Esophagus squamous epithelium (tissue), 4 donors: Measurements from ENCODE around the gene GTPBP6.

Experiments
- CTCF ChIP-seq, 6 experiments: fragments of 450-650 bp in 4 of 6; fragments of 200-600 bp in 2 of 6; sonication (generic) in 2 of 6; IDR thresholded peaks; one replicate each; pipeline ENCODE4 v1.5.1; 2016 to 2019; ENCODE audit warnings: antibody characterized with exemption in 6 of 6, mild to moderate bottlenecking in 4 of 6, moderate library complexity in 4 of 6
- POLR2A ChIP-seq, 4 donors: fragments of 450-650 bp; IDR thresholded peaks; one replicate each; pipeline ENCODE4 v1.6.1; 2017; ENCODE audit warnings: antibody characterized with exemption in 4 of 4, mild to moderate bottlenecking in 4 of 4, moderate library complexity in 3 of 4

- TF ChIP-seq CTCF (IDR thresholded peaks at IDR 0.05) (no peak), POLR2A (IDR thresholded peaks at IDR 0.05) (no peak)
These were observed 18.3 kb downstream of the GTPBP6 start for GRCh38 chrX:300334-300733.
